HG03095 (cell line): ENCODE measurements around the gene LEMD3.
"Not testable (repeated sequence)": the region's sequence is repeated elsewhere in the genome, so short reads cannot be mapped to it uniquely, and the experiment has no call there.

Experiments used
- ATAC-seq: cut with Tn5 transposase; IDR thresholded peaks from one replicate; pipeline ENCODE4 v1.9.1; 2021; ENCODE audit warnings: moderate library complexity; ENCODE audit not compliant: unreplicated experiment

LEMD3 gene

DNA sequence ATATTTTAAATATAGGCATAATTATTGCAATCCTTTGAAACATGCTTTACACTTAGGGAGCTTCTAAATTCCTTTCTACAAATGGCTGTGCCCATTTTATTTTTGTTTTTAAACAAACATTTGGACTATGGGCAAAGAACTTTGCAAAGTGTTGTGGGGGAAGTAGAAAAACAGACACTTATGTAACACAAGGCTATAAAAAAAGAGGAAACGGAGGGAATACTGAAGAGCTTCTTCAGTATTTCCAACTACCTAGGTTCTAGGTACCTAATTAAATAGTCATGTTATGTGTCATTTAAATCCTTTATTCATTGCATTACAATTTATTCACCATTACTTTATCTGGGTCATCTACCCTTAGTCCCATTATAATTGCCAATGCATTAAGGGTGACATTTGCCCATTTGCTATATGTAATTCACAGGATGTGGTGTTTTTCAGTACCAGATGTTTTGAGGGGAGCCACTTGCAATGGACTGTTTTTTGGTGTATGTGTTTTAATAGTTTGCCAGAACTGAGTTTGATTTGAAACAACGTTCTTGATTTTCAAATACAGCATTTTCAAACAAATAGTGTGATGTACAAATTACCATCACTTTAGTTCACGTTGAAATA is 107.6 kb downstream of the LEMD3 start:
- ATAC-seq: no peak

DNA sequence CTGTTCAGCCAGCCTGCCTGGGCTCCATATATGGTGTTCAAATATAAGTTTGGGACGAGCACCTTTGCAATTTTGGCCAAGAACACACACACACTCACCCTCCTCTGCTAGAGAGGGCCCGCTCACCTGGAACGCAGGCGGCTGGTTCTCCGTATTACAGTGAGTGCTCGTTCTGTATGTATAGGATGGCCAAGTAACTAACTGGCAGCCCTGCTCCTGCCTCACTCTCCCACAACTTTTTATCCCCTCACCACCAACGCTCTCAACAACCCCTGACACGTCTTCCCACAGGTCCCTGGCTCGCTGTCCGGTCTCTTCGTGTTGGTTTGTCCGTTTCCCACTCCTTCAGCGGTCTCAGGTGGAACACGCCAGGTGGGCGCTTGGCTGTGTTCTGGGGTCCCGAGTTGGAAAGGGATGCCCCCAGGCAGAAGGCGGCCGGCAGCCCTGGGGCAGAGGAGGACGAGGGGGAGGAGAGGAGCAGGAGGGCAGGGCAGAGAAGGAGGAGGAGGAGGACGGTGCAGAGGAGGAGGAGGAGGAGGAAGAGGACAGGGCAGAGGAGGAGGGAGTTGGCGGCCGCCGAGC is 108.7 kb downstream of the LEMD3 start:
- ATAC-seq: no peak

DNA sequence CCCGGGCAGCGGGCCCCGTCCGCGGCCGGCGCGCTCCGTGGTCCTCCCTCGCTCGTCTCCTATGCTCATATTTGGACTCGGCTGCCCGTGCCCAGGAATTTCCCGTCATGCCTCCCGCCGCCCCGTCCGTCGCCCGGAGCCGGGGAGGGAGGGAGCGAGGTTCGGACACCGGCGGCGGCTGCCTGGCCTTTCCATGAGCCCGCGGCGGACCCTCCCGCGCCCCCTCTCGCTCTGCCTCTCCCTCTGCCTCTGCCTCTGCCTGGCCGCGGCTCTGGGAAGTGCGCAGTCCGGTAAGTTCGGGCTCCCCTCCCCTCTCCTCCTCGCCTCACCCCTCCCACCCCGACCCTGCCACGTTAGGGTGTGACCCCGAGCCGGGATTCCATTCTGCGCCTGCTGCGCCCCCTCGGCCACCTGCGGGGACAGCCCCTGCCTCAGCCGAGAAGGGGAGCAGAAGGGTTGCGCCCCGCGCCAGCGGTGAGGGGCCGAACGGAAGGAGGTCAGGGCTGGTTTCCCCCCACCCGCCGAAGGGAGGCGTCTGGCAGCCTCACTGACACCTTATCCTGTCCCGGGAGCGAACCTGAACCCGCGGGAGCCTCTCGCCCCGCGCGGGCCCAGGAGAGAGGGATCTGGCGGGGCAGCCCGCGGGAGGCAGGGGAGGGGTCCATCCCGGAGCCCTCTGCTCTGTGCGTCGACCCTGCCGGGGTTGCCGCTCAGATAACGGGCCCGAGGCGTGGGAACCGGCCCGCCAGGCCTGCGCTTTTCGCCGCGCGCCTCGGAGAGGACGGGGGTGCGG is 109.4 kb downstream of the LEMD3 start, which contains the start of gene MSRB3:
Gene MSRB3, plus strand, starts transcription at position 108 of the 793 bp plus-strand sequence. CDS start 29,897 bp downstream, outside the sequence.
- ATAC-seq: peak; percentile 58

DNA sequence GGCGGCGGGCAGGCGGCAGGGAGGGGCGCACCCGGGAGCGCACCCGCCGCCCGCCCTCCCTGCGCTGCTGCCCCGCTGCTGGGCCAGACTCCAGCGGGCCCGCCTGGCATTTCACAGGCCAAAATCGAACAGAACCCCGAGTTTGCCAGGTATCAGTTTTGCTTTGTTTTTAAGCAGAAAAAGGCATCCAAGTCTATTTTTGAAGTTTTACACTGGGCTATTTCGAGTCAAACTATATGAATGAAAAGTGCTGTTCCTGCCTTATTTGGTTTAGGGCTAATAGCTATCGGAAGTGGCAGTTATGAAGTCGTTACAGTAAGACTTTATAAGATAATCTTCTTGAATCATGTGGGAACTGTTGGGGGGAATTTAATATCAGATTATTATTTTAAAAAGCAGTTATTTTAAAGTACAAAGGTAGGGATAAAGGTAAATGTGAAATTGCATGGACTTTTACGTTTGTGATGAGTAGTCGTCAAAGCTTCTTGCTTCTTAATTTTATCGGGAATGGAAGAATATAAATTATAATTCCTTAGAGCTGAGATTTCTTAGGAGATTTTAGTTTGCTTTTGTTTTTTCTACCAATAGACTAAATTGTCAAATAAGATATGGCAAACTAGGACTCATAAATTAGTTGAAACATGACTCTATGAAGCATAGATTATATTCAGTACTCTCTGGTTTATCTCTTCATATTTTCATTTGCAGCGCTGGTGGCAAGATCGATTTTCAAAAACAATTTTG is 110.2 kb downstream of the LEMD3 start:
- no peak for ATAC-seq

DNA sequence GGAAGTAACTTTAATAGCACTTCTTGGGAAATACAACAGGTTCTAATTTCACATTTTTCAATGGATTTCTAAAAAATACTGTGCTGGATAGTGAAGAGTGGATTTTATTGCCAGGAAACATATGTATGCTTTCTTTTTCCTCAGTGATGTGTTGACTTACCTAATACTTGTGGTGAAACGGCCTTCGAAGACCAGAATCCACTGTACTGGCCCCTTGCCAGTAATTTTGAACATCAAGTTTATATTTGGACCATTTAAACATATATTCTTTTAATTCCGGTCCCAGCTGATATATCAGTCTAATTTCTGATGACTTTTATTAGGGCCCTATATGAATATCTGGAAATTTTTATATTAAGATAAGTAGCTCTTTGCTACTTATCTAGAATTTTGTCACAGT is 110.9 kb downstream of the LEMD3 start:
- ATAC-seq: no peak

DNA sequence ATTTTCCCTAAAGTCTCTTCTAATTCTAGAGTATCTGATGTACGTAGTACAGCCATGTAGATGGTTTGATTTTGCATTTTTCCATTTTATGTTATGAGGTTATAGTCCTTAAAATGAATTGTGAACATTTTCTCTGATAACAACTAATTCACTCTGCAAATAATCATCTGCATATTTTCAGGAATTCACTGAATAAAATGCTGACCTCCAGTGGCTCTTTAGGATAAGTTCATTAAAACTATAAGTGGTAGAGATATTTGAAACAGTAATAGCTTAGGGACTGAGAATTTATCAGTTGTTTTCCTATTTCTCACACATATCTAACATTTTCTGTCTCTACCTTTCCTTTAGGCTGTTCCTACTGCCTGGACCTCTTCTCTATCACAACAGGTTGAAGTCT is 113.5 kb downstream of the LEMD3 start:
- no peak for ATAC-seq

DNA sequence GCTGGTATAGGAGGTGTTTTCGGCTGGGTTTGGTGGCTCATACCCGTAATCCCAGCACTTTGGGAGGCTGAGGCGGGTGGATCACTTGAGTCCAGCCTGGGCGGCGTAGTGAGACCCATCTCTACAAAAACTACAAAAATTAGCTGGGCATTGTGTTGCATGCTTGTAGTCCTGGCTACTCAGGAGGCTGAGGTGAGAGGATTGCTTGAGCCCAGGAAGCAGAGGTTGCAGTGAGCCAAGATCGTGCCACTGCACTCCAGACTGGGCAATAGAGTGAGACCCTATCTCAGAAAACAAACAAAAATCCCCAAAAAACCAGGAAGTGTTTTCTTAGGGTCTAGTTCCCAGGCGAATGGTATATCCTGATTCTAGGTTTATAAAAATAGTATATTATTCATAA is 116.1 kb downstream of the LEMD3 start:
- ATAC-seq: not testable (repeated sequence)

DNA sequence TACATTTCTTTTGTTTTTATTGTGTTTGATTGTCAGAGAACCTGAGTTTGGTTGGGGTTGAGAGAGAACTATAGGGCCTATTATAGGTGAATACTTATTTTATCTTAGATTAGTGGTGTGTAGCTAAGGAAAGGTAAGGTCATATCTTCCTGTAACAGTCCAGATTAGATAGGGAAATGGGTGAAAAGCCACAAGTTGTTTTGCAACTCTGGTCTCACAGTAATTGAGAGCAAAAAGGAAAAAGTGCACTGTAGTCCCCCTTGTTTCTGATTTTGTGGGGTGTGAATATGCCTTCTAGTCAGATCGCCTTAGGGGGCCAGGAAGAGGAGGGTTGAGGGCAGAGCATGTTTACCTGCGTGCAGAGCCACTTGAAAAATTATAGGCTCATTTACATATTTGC is 118.0 kb downstream of the LEMD3 start:
- no peak for ATAC-seq

DNA sequence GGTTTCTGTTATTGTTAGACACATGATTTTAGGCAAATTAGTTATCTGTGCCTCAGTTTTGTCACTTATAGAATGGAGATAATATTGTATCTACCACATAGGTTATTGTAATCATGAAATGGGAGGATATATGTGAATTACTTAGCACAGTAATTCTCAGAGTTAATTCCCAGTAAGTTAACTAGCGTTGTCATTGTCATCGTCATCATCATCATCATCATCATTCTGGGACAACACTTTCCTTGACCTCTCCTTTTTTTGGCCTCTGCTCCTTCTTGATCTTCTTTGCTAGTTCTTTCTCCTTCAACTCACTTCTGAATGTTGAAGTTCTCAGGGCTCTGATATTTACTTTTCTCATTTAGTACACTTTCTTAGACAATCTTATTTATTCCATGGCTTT is 122.9 kb downstream of the LEMD3 start:
- ATAC-seq: no peak

DNA sequence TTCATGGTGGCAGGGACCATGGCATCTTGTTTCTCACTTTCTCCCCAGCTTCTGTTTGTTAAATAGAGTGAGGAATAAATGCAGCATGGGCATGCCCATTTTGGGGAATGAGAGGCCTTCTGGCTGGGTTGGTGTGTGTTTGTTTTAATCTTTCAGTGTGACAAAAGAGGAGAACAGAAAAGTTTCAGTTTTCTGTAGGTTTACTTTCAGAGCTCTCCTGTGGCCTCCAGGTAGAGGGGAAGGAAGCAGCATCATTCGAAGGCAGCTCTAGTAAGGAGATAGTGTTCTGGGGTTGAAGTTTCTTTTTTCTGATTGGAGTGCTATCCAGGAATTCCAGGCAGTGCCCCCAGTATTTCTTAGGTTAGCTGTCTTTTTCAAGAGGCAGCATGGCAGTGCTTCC is 124.4 kb downstream of the LEMD3 start:
- no peak for ATAC-seq

DNA sequence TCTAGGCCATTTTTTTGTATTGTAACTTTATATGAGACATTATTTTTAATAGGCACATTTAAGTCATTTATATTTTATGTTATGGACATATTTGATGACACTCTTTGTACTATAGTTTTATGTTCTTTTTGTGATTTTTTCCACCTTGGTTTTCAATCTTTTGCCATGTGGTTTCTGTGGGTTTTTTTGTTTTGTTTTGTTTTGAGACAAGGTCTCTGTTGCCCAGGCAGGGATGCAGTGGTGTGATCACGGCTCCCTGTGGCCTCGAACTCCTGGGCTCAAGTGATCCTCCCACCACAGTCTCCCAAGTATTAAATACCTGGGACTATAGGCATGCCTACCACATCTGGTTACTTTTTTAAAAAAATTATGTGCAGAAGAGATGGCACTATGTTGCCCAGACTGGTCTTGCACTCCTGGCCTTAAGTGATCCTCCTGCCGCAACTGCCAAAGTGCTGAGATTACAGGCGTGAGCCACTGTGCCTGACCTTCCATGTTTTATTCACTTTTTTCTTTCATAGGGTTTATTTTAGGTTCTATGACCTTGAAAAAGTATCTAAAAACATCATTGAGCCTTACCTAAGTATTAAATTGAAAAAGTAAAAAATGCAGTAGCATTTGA is 125.4 kb downstream of the LEMD3 start:
- ATAC-seq: no peak

DNA sequence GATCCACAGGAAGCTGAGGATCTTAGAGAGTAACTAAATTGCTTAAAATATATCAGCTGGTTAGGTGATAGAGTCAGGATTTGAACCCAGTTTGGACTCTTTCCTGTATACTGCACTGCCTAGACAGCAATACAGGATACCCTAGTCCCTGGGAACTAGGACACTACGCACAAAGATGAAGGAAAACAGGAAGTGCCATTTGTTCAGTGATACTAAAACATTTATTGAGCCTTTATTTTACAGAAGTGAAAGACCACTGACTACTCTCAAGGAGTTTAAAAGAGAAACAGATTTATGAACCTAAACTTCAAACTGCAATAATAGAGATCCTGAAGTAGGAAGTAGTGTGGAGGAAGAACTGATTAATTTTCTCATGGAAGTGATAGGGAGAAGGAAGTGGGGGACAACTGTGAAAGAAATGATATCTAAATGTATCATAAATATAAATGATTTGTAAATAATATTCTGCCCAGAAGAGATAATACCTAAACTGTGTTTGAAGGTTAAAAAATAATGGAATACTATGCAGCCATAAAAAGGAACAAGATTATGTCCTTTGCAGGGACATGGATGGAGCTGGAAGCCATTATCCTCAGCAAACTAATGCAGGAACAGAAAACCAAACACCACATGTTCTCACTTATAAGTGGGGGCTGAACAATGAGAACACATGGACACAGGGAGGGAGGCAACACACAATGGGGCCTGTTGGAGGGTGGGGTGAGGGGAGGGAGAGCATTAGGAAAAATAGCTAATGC is 127.3 kb downstream of the LEMD3 start:
- no peak for ATAC-seq
